ENCODE data around the gene RPS6KA3. TPM values are rescaled to one million over a fixed set of nuclear protein-coding genes. Genes with fewer than 3 reads are reported as not detected.

RPS6KA3 gene
- total and polyA plus RNA-seq, 9 of the 15 experiments (the other 6 are each of a cell fraction or from before 2014, with no cell fraction given): 10.9 to 61.9 (median 37.4) TPM

- TF ChIP-seq FOXP4 (CRISPR knock-in tag; IDR thresholded peaks at IDR 0.05; ENCODE audit: borderline replicate concordance) (no peak), ZNF77 (CRISPR knock-in tag; IDR thresholded peaks at IDR 0.05) (no peak), DMBX1 (CRISPR knock-in tag; IDR thresholded peaks at IDR 0.05; ENCODE audit: borderline replicate concordance) (no peak), RAD51 (IDR thresholded peaks at IDR 0.05; ENCODE audit: borderline replicate concordance, low read depth) (no peak), STAT6 (CRISPR knock-in tag; IDR thresholded peaks at IDR 0.05) (no peak), BRCA1 (IDR thresholded peaks at IDR 0.05) (no peak), BRCA1 (CRISPR knock-in tag; IDR thresholded peaks at IDR 0.05) (no peak), NONO (IDR thresholded peaks at IDR 0.05; ENCODE audit: low read depth in 2 of 2, low read length in 1 of 2) (no peak), SNAPC5 (CRISPR knock-in tag; IDR thresholded peaks at IDR 0.05) (no peak), ZBTB49 (CRISPR knock-in tag; IDR thresholded peaks at IDR 0.05; ENCODE audit: borderline replicate concordance) (no peak), NCOA1 (IDR thresholded peaks at IDR 0.05; ENCODE audit: low read depth) (no peak), CBFA2T2 (conservative IDR thresholded peaks at IDR 0.05) (no peak)
Measured at GRCh38 chrX:20129547-20129946, 137.2 kb downstream of the RPS6KA3 start (continued).
